TTC549 (cell line): ENCODE data around the gene GRIA1.

Experiments
- FAIRE-seq: peaks from 2 replicates; lab custom pipeline; 2012; peaks lifted over from hg19 to GRCh38; lab: Jason Lieb, UNC

GRIA1 gene

GRCh38 chr5:153490118-153491037 is at the start of gene GRIA1:
GRIA1 (plus strand) TSS chr5:153490670.
- no peak for FAIRE-seq

- FAIRE-seq, result no peak
Measured at GRCh38 chr5:153445875-153446579, 44.4 kb upstream of the GRIA1 start.

GRCh38 chr5:153447534-153447933 is 42.9 kb upstream of the GRIA1 start:
- no peak for FAIRE-seq

- no peak for FAIRE-seq
Measured at GRCh38 chr5:153456354-153456753, 34.1 kb upstream of the GRIA1 start.

- FAIRE-seq, result no peak
Measured at GRCh38 chr5:153456993-153457392, 33.5 kb upstream of the GRIA1 start.

- no peak for FAIRE-seq
Measured at GRCh38 chr5:153458268-153458667, 32.2 kb upstream of the GRIA1 start.

GRCh38 chr5:153459051-153459743 is 31.3 kb upstream of the GRIA1 start:
- FAIRE-seq, result no peak

GRCh38 chr5:153460421-153460820 is 30.0 kb upstream of the GRIA1 start:
- no peak for FAIRE-seq

GRCh38 chr5:153461341-153461740 is 29.1 kb upstream of the GRIA1 start:
- no peak for FAIRE-seq

- no peak for FAIRE-seq
Measured at GRCh38 chr5:153463806-153464205, 26.7 kb upstream of the GRIA1 start.

GRCh38 chr5:153467546-153467945 is 22.9 kb upstream of the GRIA1 start:
- FAIRE-seq, result no peak

- no peak for FAIRE-seq
Measured at GRCh38 chr5:153469423-153469822, 21.0 kb upstream of the GRIA1 start.

- FAIRE-seq, result no peak
Measured at GRCh38 chr5:153470736-153471135, 19.7 kb upstream of the GRIA1 start.

- no peak for FAIRE-seq
Measured at GRCh38 chr5:153476767-153477166, 13.7 kb upstream of the GRIA1 start.

GRCh38 chr5:153480401-153480800 is 10.1 kb upstream of the GRIA1 start:
- no peak for FAIRE-seq

- no peak for FAIRE-seq
Measured at GRCh38 chr5:153483482-153483881, 7.0 kb upstream of the GRIA1 start.

- no peak for FAIRE-seq
Measured at GRCh38 chr5:153485641-153486040, 4.8 kb upstream of the GRIA1 start.

GRCh38 chr5:153486771-153487170 is 3.7 kb upstream of the GRIA1 start:
- FAIRE-seq, result no peak

- FAIRE-seq, result no peak
Measured at GRCh38 chr5:153489611-153490010, 859 bp upstream of the GRIA1 start.

GRCh38 chr5:153491038-153491744 is 721 bp downstream of the GRIA1 start:
- no peak for FAIRE-seq

- FAIRE-seq, result no peak
Measured at GRCh38 chr5:153491856-153492255, 1.4 kb downstream of the GRIA1 start.

- no peak for FAIRE-seq
Measured at GRCh38 chr5:153496835-153497234, 6.4 kb downstream of the GRIA1 start.
